KOPT-K1 (cell line): Measurements from ENCODE around the gene AHNAK.

Source experiments
- H3K27ac ChIP-seq: fragments of 200-600 bp; sonication (generic); 2 replicates; pipeline ENCODE4 v1.5.1; 2016; ENCODE audit warnings: antibody characterized with exemption, mild to moderate bottlenecking, low read depth, low read length; ENCODE audit not compliant: poor library complexity, severe bottlenecking
- H3K36me3 ChIP-seq: fragments of 200-600 bp; sonication (generic); 2 replicates; pipeline ENCODE4 v1.5.1; 2017; ENCODE audit warnings: antibody characterized with exemption, mild to moderate bottlenecking, low read length, moderate library complexity; ENCODE audit not compliant: insufficient read depth
- H3K9me3 ChIP-seq: fragments of 200-600 bp; sonication (generic); 2 replicates; pipeline ENCODE4 v1.5.1; 2017; ENCODE audit warnings: antibody characterized with exemption, low read length, mild to moderate bottlenecking; ENCODE audit not compliant: insufficient read depth, poor library complexity, severe bottlenecking

The AHNAK gene

DNA sequence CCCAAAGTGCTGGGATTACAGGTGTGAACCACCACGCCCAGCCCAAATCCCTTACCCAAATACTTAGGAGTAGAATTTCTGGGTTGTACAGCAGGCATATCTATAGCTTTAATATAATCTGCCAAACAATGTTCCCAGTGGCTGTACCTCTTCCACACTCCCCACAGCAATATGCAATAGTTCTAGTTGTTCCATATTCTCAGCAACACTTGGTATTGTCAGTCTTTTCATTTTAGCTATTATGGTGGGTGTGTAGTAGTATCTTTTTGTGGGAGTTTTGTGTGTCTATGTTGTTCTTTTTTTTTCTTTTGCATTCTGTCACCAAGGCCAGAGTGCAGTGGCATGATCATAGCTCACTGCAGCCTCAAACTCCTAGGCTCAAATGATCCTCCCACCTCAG is 109.0 kb downstream of the AHNAK start:
- Histone ChIP-seq H3K9me3 (no peaks in the 10 kb centered on the region), H3K27ac (no peak overlapping the region), H3K36me3 (no peaks in the 10 kb centered on the region)

DNA sequence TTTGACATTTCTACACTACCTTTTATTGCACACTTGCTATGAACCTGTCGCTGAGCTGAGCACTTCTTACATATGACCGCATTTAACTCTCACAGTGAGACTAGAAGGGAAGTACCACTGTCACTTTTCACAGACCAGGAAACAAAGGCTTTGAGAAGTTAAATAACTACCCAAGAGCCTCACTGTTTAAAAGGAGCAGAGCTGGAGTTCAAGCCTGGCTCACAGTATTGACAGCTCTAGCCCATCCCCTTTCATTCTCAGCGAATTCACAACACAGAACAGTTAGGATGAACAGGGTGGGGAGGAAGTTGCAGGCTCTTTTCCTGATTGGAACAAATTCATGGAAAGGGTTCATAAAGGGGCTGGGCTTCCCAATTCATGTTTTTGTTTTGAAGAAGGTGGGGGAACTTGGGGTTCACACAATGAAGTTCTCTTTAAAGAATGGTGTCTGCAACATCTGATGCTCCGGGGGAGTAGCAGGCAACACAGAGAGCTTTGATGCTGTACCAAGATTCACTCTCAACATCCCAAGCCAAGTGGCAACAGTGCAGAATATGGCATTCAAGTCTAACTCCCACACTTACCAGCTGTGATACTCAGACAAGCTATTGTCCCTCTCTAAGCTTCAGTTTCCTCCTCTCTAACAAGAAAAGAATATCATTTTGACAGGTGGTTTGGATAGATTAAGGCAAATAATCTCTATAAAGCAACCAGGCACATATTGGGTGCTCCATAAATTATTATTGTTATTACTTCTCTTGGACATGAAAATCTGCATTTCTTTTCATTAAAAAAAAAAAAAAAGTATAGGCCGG is 110.6 kb downstream of the AHNAK start:
- Histone ChIP-seq H3K9me3 (no peaks in the 10 kb centered on the region), H3K36me3 (no peaks in the 10 kb centered on the region), H3K27ac (no peak overlapping the region)

DNA sequence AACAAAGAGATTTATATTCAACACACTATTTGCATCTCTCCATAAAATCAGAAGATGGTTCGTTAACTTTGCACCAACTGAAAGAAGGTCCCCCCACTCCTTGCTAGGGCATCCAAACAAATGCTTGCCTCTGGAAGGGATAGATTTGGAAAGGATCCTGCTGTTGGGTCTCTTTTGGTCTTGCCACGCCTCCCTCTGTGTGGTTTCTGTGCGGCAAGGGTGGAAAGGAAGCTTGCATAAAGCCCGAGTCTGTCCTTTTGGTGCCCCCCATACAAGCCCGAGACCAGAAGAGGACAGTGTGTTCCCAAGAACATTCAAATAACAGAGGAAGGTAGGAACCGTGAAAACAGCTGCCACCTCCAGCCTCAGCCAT is 112.7 kb downstream of the AHNAK start:
- H3K27ac ChIP-seq = no peak overlapping the region
- no peaks in the 10 kb centered on the region for H3K36me3 ChIP-seq
- no peaks in the 10 kb centered on the region for H3K9me3 ChIP-seq

DNA sequence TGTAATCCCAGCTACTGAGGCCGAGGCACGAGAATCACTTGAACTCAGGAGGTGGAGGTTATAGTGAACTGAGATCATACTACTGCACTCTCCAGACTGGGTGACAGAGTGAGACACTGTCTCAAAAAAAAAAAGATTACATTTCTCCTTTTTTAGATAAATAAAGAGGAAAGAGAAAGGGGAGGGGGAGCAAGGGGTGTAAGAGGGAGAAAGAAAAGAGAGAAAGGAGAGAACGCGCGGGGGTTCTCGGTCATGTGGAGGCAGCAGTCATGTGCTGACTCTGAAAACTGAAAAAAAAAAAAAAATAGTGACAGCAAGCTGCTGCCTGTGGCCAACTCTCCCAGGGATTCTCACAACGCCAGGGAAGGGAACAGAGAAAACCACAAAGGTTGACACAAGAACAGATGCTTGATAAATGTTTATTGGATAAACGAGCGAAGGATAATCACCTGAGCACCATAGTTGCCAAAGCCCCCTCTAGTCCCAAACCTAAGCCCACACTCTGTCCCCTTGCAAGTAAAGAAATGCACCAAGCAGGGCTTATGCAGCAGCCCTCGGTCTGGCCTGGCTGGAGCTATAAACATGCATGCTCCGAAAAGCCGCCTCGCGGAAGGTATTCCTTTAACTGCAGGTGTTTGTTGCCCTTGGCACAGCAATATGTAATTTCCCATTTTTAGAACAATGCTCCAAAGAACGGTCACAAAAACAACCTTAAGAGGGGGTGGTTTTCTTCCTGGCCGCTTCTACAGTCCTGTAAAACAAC is 113.3 kb downstream of the AHNAK start:
- Histone ChIP-seq H3K9me3 (no peaks in the 10 kb centered on the region), H3K27ac (no peak overlapping the region), H3K36me3 (no peaks in the 10 kb centered on the region)

DNA sequence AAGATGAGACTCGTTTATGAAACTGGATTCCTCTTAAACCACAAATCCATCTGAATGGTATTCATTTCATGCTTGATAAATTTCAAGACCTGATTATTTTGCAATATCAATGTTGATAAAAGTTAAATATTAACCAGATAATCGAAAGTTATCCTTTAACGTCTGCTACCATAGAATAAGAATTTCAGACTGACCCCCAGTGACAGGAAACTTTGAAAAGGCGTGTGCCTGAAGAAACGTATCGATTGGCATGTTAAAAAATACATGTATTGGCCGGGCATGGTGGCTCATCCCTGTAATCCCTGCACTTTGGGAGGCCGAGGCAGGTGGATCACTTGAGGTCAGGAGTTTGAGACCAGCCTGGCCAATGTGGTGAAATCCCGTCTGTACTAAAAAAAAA is 113.9 kb downstream of the AHNAK start:
- Histone ChIP-seq H3K36me3 (no peaks in the 10 kb centered on the region), H3K27ac (no peak overlapping the region), H3K9me3 (no peaks in the 10 kb centered on the region)

- Histone ChIP-seq H3K27ac (no peak overlapping the region), H3K36me3 (no peaks in the 10 kb centered on the region), H3K9me3 (no peaks in the 10 kb centered on the region)
Measured at GRCh38 chr11:62431171-62431901, 115.3 kb downstream of the AHNAK start.

GRCh38 chr11:62430425-62430824 is 116.2 kb downstream of the AHNAK start:
- Histone ChIP-seq H3K36me3 (no peaks in the 10 kb centered on the region), H3K27ac (no peak overlapping the region), H3K9me3 (no peaks in the 10 kb centered on the region)

GRCh38 chr11:62428871-62429560 is 117.6 kb downstream of the AHNAK start:
- Histone ChIP-seq H3K27ac (no peak overlapping the region), H3K36me3 (no peaks in the 10 kb centered on the region), H3K9me3 (no peaks in the 10 kb centered on the region)

GRCh38 chr11:62427630-62428233 is 118.9 kb downstream of the AHNAK start:
- H3K9me3 ChIP-seq = no peaks in the 10 kb centered on the region
- H3K36me3 ChIP-seq = no peaks in the 10 kb centered on the region
- no peak overlapping the region for H3K27ac ChIP-seq

DNA sequence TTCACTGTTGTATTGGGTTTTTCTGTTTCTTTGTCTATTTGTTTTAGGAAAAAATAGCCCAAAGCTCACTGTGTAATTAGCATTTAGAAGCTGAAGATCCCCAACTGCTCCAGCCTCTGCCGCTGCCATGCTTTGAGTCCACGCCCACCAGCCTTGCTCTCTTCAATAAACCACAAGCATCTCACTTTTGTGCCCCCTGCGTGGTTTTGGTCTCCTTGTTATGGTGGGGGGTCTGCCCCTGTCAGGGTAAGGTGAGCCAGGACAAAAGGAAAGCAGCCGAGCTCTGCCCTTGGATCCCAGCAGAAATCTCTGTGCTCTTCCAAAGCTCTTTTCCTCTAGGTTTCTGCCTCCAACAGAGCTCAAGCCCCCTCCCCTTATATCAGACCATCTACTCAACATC is 123.6 kb downstream of the AHNAK start:
- no peaks in the 10 kb centered on the region for H3K36me3 ChIP-seq
- no peaks in the 10 kb centered on the region for H3K9me3 ChIP-seq
- no peak overlapping the region for H3K27ac ChIP-seq

- no peak overlapping the region for H3K27ac ChIP-seq
- H3K9me3 ChIP-seq = no peaks in the 10 kb centered on the region
- H3K36me3 ChIP-seq = no peaks in the 10 kb centered on the region
Measured at GRCh38 chr11:62421996-62422395, 124.6 kb downstream of the AHNAK start.

DNA sequence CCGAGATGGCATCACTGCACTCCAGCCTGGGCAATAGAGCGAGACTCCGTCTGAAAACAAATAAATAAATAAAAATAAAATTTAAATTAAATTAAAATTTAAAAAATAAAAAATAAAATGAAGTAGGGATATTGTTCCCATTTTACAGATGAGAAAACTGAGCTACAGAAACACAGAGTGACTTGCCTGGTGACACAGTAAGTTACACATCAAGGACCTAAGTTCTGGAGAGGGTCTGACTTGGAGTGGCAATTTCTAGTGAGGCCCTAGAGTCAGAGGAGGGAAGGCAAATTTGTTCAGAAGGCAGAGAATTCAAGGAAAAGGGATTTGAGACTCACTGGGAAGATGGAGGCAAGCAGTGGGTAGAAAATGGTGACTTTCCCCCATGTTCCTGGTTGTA is 125.7 kb downstream of the AHNAK start:
- no peaks in the 10 kb centered on the region for H3K9me3 ChIP-seq
- no peaks in the 10 kb centered on the region for H3K36me3 ChIP-seq
- no peak overlapping the region for H3K27ac ChIP-seq

DNA sequence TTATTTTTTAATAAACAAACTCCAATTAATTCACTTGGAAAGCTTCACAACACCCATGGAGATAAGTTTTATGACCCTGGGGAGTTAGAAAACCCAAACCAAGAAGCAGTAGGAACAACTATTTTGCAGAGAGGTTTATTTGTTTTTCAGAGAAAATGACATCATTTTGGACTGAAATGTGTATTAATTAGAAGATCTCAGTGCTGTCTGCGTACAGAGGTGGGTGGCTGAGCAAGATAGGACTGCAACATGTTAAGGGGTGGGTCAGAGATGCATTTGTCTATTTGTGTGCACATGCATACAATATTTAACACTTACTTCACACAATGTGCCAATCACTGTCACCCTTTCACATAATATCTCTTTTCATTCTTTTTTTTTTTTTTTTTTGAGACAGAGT is 126.7 kb downstream of the AHNAK start:
- H3K27ac ChIP-seq = no peak overlapping the region
- no peaks in the 10 kb centered on the region for H3K9me3 ChIP-seq
- H3K36me3 ChIP-seq = no peaks in the 10 kb centered on the region

DNA sequence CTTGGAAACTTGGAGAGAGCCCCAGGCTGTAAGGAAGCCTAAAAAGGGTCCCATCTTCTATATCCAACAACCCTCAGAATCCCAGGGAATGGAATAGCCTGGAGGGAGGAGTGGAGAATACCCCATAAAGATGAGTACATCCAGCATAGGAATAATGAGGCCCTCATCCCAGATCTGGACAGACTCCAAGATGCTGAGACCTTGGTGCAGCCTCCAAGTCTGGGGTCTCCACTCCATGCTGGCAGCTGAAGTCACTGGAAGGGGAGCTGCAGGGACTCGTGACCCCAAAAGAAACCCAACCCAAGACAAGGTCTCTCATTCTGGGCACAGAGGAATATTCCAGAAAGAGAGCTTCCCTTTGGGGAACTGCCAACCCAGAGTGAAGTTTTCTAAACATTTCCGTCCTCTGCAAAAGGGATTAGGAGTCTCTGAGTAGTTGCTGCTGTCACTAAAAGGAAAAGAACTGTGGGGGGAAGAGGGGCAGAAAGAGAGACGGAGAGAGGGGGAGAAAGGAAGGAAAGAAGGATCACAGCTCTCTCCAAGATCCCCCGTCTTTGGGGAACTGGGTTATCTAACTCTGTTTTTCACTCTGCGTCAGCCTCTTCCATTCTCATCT is 127.2 kb downstream of the AHNAK start:
- no peaks in the 10 kb centered on the region for H3K9me3 ChIP-seq
- H3K36me3 ChIP-seq = no peaks in the 10 kb centered on the region
- no peak overlapping the region for H3K27ac ChIP-seq
